Measurements from ENCODE around the gene SYCN.

The SYCN gene

DNA sequence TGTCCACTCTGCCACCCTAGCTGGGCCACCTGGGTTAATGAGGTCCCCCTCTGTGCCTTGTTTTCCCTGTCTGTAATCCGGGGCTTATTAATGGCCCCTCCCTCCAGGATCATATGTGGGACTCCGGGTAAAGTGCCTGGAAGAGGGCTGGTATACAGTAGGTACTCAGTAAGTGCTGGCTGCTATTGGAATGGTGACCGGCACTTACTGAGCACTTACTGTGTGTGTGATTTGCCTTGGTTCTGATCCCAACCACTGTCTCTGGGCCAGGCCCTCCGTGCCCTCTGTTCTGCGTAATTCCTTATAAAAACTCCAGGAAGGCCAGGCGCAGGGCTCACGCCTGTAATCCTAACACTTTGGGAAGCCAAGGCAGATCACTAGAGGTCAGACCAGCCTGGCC, 38.2 kb downstream of the SYCN start:
- Histone ChIP-seq H3K36me3 (ENCODE audit: control insufficient read depth, insufficient read depth, low read length) (peaks cover 11% of the 10 kb centered on the region), H3K27me3 (replicated peaks; ENCODE audit: control insufficient read depth, insufficient read depth, low read length, poor library complexity, severe bottlenecking) (no peaks in the 10 kb centered on the region), H3K27ac (ENCODE audit: insufficient read depth, low read length, poor library complexity, severe bottlenecking) (no peak overlapping the region), H3K4me1 (ENCODE audit: control insufficient read depth, insufficient read depth, low read length, poor library complexity, severe bottlenecking) (no peaks in the 10 kb centered on the region), H3K4me3 (ENCODE audit: insufficient read depth, low read depth, low read length, poor library complexity, severe bottlenecking) (no peak overlapping the region), H3K9me3 (ENCODE audit: control insufficient read depth, low read length) (no peaks in the 10 kb centered on the region)
- no peak for DNase-seq

DNA sequence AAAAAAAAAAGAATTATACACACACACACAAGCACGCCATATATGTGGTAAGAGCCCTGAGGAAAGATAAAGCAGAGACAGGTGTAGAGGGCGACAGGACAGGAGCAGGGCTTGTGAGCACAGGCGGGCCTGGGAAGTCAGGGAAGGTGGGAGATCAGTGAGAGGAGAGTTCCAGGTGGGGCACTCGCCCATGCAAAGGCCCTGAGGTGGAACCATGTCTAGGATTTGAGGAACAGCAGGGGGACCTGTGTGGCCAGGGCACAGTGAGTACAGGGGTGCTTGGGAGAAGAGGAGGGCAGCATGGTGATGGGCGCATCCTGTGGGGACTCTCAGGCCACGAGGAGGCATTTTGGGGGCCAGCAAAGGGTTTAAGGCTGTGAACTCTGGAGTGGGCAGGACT, 39.8 kb downstream of the SYCN start:
- Histone ChIP-seq H3K27me3 (replicated peaks; ENCODE audit: control insufficient read depth, insufficient read depth, low read length, poor library complexity, severe bottlenecking) (no peaks in the 10 kb centered on the region), H3K4me1 (ENCODE audit: control insufficient read depth, insufficient read depth, low read length, poor library complexity, severe bottlenecking) (no peaks in the 10 kb centered on the region), H3K36me3 (ENCODE audit: control insufficient read depth, insufficient read depth, low read length) (no peaks in the 10 kb centered on the region), H3K27ac (ENCODE audit: insufficient read depth, low read length, poor library complexity, severe bottlenecking) (no peak overlapping the region), H3K4me3 (ENCODE audit: insufficient read depth, low read depth, low read length, poor library complexity, severe bottlenecking) (no peak overlapping the region), H3K9me3 (ENCODE audit: control insufficient read depth, low read length) (no peaks in the 10 kb centered on the region)
- no peak for DNase-seq

DNA sequence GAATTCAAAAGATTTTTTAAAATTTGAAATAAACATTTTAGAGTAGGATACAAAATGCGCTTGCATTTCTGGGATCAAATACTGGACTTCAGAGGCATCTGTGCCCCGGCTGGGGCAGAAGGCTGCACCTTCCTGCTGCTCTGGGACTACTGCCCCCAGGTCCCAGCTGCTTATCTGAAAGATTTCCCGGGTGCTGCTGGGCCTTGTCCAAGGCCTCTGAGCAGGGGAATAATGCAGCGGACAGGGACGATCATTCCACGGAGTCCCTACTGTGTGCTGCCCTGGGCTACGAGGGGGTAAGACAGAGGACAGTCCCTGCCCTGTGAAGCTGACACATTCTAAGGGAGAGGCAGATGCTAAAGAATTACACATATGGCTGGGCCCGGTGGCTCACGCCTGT, 40.4 kb downstream of the SYCN start:
- H3K27ac ChIP-seq (ENCODE audit: insufficient read depth, low read length, poor library complexity, severe bottlenecking), result no peak overlapping the region
- no peaks in the 10 kb centered on the region for H3K36me3 ChIP-seq (ENCODE audit: control insufficient read depth, insufficient read depth, low read length)
- H3K4me1 ChIP-seq (ENCODE audit: control insufficient read depth, insufficient read depth, low read length, poor library complexity, severe bottlenecking), result no peaks in the 10 kb centered on the region
- no peak overlapping the region for H3K4me3 ChIP-seq (ENCODE audit: insufficient read depth, low read depth, low read length, poor library complexity, severe bottlenecking)
- no peaks in the 10 kb centered on the region for H3K27me3 ChIP-seq (replicated peaks; ENCODE audit: control insufficient read depth, insufficient read depth, low read length, poor library complexity, severe bottlenecking)
- no peak for DNase-seq
- no peaks in the 10 kb centered on the region for H3K9me3 ChIP-seq (ENCODE audit: control insufficient read depth, low read length)

DNA sequence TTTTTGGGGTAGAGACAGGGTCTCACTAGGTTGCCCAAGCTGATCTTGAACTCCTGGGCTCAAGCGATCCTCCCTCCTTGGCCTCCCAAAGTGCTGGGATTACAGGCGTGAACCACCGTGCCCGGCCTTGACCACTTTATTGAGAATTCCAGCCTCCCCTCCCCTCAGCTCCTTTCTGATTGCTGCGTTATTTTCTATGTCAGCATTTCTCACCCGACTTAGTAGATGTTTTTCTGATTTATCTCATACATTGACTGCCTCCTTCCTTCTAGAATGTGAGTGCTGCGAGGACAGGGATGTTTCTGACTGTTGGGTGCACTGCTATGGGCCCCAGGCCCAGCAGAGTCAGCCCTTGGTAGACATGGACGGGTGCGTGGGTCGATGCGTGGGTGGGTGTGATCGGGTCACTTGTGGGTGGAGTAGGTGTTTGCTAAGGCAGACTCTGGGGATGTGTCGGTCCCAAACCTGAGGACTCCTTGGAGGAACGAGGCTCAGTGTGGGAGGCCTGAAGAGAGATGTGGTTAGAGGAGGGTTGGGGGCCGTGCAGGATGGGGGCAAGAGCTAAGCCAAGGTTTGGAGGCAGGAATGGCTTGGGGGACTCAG, 41.5 kb downstream of the SYCN start:
- DNase-seq, result no peak
- Histone ChIP-seq H3K4me3 (ENCODE audit: insufficient read depth, low read depth, low read length, poor library complexity, severe bottlenecking) (no peak overlapping the region), H3K27me3 (replicated peaks; ENCODE audit: control insufficient read depth, insufficient read depth, low read length, poor library complexity, severe bottlenecking) (no peaks in the 10 kb centered on the region), H3K27ac (ENCODE audit: insufficient read depth, low read length, poor library complexity, severe bottlenecking) (no peak overlapping the region), H3K4me1 (ENCODE audit: control insufficient read depth, insufficient read depth, low read length, poor library complexity, severe bottlenecking) (no peaks in the 10 kb centered on the region), H3K36me3 (ENCODE audit: control insufficient read depth, insufficient read depth, low read length) (no peaks in the 10 kb centered on the region), H3K9me3 (ENCODE audit: control insufficient read depth, low read length) (no peaks in the 10 kb centered on the region)

DNA sequence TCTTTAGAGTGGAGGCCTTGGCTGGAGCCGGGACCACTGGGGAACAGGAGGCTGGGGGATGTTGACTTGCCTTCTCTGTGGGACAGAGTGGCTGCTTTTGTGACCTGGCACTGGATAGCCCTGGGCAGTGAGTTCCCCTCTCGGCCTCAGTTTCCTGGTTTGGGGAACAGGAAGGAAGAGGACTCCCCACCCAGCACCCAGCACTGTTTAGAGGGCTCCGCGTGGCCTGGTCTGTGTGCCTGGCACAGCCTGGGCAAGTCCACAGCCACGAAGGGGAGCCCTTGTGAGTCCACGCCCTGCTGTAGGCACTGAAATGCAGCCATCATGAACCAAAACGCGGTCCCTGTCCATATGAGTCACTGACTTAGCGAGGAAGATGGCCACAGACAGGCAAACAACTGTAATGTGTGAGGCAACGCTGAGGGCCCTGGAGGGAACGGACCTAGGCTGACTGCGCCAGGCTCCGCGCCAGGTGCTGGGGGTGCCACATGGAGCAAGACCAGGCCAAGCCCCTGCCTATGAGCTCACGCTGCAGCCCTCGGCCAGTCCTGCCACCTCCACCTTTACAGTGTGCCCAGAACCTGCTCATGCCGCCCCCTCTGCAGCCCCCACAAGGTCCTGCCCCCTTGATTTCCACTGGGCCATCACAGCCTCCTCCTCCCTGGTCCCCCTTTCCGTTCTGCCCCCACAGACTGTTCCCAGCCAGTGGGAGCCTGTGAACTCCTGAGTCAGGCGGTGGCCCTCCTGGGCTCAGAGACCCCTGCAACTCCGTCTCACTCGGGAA, 43.0 kb downstream of the SYCN start:
- Histone ChIP-seq H3K27ac (ENCODE audit: insufficient read depth, low read length, poor library complexity, severe bottlenecking) (no peak overlapping the region), H3K36me3 (ENCODE audit: control insufficient read depth, insufficient read depth, low read length) (no peaks in the 10 kb centered on the region), H3K27me3 (replicated peaks; ENCODE audit: control insufficient read depth, insufficient read depth, low read length, poor library complexity, severe bottlenecking) (no peaks in the 10 kb centered on the region), H3K9me3 (ENCODE audit: control insufficient read depth, low read length) (no peaks in the 10 kb centered on the region), H3K4me1 (ENCODE audit: control insufficient read depth, insufficient read depth, low read length, poor library complexity, severe bottlenecking) (no peaks in the 10 kb centered on the region), H3K4me3 (ENCODE audit: insufficient read depth, low read depth, low read length, poor library complexity, severe bottlenecking) (no peak overlapping the region)
- no peak for DNase-seq

DNA sequence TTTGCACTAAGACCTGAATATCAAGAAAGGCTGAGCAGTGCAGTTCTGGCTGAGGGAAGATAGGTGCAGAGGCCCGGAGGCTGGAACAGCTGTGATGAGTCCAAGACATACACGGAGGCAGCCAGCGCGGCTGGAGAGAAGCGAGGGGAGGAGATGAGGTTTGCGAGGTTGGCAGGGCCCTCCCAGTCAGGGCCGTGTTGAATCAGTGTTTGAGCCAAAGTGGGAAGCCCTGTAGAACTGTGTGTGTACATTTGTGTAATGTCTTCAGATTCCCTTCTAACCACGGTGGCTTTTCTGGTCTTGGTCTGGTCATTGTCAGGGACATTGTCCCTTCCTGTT, 43.6 kb downstream of the SYCN start:
- H3K27ac ChIP-seq (ENCODE audit: insufficient read depth, low read length, poor library complexity, severe bottlenecking), result no peak overlapping the region
- no peak for DNase-seq
- no peaks in the 10 kb centered on the region for H3K27me3 ChIP-seq (replicated peaks; ENCODE audit: control insufficient read depth, insufficient read depth, low read length, poor library complexity, severe bottlenecking)
- H3K36me3 ChIP-seq (ENCODE audit: control insufficient read depth, insufficient read depth, low read length), result no peaks in the 10 kb centered on the region
- no peak overlapping the region for H3K4me3 ChIP-seq (ENCODE audit: insufficient read depth, low read depth, low read length, poor library complexity, severe bottlenecking)
- H3K4me1 ChIP-seq (ENCODE audit: control insufficient read depth, insufficient read depth, low read length, poor library complexity, severe bottlenecking), result no peaks in the 10 kb centered on the region
- no peaks in the 10 kb centered on the region for H3K9me3 ChIP-seq (ENCODE audit: control insufficient read depth, low read length)

DNA sequence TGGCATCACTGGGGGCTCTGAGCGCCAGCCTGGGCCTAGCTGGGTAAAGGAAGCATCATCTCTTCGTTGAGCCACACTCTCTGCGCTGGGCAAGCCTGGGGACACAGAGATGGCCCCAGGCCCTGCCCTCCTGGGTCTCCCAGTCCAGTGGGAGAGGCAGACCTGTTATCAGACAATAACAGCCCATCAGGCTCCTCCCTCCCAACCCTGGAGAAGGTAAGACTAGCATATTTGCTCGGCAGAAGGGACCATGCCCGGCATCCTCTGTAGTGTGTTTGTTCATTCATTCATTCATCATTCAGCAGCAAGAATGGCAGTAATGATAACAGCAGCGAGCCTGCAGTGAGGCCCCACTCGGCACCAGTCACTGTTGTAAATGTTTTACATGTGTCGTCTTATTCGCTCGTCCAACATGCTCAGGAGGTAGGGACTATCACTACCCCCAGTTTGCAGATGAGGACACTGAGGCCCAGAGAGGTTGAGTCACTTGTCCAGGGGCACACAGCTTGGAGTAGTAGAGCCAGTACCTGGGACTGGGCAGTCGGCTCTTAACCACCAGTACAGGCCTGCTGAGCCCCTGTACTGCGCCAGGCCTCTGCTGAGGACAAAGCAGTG, 45.3 kb downstream of the SYCN start:
- no peak for DNase-seq
- Histone ChIP-seq H3K9me3 (ENCODE audit: control insufficient read depth, low read length) (no peaks in the 10 kb centered on the region), H3K27ac (ENCODE audit: insufficient read depth, low read length, poor library complexity, severe bottlenecking) (no peak overlapping the region), H3K4me3 (ENCODE audit: insufficient read depth, low read depth, low read length, poor library complexity, severe bottlenecking) (no peak overlapping the region), H3K4me1 (ENCODE audit: control insufficient read depth, insufficient read depth, low read length, poor library complexity, severe bottlenecking) (no peaks in the 10 kb centered on the region), H3K27me3 (replicated peaks; ENCODE audit: control insufficient read depth, insufficient read depth, low read length, poor library complexity, severe bottlenecking) (no peaks in the 10 kb centered on the region), H3K36me3 (ENCODE audit: control insufficient read depth, insufficient read depth, low read length) (no peaks in the 10 kb centered on the region)

DNA sequence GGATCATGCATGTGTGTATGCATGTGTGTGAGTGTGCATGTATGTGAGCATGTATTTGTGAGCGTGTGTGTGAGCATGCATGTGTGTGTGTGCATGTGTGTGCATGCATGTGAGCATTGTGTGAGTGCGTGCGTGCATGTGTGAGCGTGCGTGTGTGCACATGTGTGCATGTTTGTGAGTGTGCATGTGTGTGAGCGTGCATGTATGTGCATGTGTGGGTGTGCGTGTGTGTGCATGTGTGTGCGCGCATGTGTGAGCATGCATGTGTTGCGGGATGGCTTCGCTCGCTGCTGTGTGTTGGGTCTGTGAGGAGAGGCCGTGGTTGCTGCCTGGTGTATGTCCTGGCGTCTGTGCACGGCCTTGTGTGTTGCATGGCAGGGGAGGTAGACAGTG, 46.1 kb downstream of the SYCN start:
- Histone ChIP-seq H3K27me3 (replicated peaks; ENCODE audit: control insufficient read depth, insufficient read depth, low read length, poor library complexity, severe bottlenecking) (no peaks in the 10 kb centered on the region), H3K4me3 (ENCODE audit: insufficient read depth, low read depth, low read length, poor library complexity, severe bottlenecking) (no peak overlapping the region), H3K4me1 (ENCODE audit: control insufficient read depth, insufficient read depth, low read length, poor library complexity, severe bottlenecking) (no peaks in the 10 kb centered on the region), H3K9me3 (ENCODE audit: control insufficient read depth, low read length) (no peaks in the 10 kb centered on the region), H3K36me3 (ENCODE audit: control insufficient read depth, insufficient read depth, low read length) (no peaks in the 10 kb centered on the region), H3K27ac (ENCODE audit: insufficient read depth, low read length, poor library complexity, severe bottlenecking) (no peak overlapping the region)
- DNase-seq, result no peak

DNA sequence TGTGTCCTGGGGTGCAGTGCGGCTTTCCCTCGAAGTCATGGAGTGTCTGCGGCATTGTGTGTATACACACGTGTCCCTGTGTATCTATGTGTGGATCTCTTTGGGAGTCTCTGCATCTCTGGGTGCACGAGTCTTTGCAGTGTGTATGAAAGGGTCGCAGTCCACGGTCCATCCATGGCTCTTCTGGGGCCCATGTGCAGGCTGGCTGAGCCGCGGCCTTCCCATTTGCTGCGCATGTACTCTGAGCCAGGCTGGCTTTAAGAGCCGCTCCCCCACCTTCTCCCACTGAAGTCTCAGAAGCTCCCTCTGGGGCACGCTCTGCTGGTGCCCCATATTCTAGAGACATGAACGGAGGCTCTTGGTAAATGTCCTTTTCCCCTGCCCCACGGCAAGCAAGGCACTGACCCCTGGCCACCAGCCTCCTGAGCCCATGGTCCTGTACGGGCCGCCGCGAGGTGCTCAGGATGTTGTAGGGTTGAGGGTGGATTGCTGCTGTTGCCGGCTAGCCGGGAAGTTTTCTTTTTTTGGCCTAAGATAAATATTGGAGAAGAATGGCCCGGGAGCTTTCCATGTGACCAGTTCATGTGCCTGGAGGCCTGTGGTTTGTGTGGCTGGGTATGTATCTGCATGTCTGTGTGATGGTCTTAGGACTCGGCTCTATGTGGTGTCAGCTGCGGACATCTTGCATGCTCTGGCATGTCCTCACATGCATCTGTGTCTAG, 46.6 kb downstream of the SYCN start:
- H3K9me3 ChIP-seq (ENCODE audit: control insufficient read depth, low read length), result no peaks in the 10 kb centered on the region
- H3K27ac ChIP-seq (ENCODE audit: insufficient read depth, low read length, poor library complexity, severe bottlenecking), result no peak overlapping the region
- no peaks in the 10 kb centered on the region for H3K4me1 ChIP-seq (ENCODE audit: control insufficient read depth, insufficient read depth, low read length, poor library complexity, severe bottlenecking)
- no peaks in the 10 kb centered on the region for H3K36me3 ChIP-seq (ENCODE audit: control insufficient read depth, insufficient read depth, low read length)
- no peak for DNase-seq
- H3K27me3 ChIP-seq (replicated peaks; ENCODE audit: control insufficient read depth, insufficient read depth, low read length, poor library complexity, severe bottlenecking), result no peaks in the 10 kb centered on the region
- H3K4me3 ChIP-seq (ENCODE audit: insufficient read depth, low read depth, low read length, poor library complexity, severe bottlenecking), result no peak overlapping the region

All from effector memory CD4-positive, alpha-beta T cell (primary cell).